ENCODE results near the gene FIBP. TPM values are rescaled to one million over a fixed set of nuclear protein-coding genes. Genes with fewer than 3 reads are reported as not detected.
A peak's percentile ranks its signal among the peaks of the same experiment; 100 is the strongest.

The FIBP gene
- total and polyA plus RNA-seq, 2 donors (not counting 3 experiments of a cell fraction or from before 2014, with no cell fraction given), result 105 to 162 TPM

DNA sequence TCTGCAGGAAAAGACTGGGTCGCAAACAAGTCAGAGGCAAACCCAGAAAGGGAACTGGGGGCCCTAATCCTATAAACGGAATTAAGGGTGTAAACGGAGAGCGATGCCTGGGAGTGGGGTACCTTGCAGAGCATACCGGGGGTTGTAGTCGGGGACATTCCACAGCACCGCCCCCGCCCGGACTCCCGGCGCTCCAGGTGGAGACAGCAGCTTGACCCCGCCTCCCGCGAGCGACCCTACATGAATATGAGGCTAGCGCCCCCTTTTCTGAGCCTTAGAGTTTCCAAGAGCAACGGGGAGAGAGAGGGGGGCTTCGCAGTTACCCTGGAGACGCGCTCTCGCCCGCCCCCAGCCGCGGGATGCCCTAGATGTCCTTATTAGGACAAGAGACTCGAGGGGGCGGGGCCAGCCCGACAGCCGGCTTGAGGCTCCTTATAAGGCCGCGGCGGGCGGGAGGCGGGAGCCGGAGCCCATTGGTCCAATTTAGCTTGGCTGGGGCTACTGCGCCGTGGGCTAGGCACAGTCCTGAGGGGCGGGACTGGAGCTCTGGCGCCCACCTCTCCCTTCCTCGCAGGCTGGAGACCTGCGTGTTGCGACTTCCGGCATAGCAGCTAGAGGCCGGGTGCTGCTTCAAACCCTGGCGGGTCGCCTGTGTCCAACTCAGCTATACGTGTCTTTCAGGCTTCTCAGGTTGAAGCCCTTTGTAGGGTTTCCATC lies 29.0 kb downstream of the FIBP start:
- DNase-seq (ENCODE audit: low read depth, low spot score) (peak; percentile 98), FAIRE-seq (peak; percentile 96)
- POLR2A ChIA-PET, result interaction anchor here (0.6 to 5.4 kb wide), 10 partner anchors 8 to 260 kb away, joined by 3 to 67 read pairs (median 4); partner anchors contain the start of genes CCDC85B, FIBP and KAT5
- dilution Hi-C loops (cut with MboI; ENCODE audit: extremely low pct_ligation_motif_present, low sequenced_read_pairs) (no loop called here), intact Hi-C loops (cut with micrococcal nuclease) (loop anchor here (1.0 to 2.0 kb wide), 2 partner anchors 102 to 206 kb away; partner anchors contain the start of gene SART1)
- Histone ChIP-seq H3K9me1 (replicated peaks; ENCODE audit: control insufficient read depth, extremely low read depth, insufficient read depth, low read length) (no peaks in the 10 kb centered on the region), H3K4me1 (ENCODE audit: control insufficient read depth, extremely low read depth, insufficient read depth, low read length) (peaks cover 41% of the 10 kb centered on the region), H3K27ac (ENCODE audit: insufficient read depth, low read depth, low read length) (peak overlapping the region; percentile 77), H3K9me3 (replicated peaks; ENCODE audit: control insufficient read depth, insufficient read depth, low read length) (no peaks in the 10 kb centered on the region), H3K4me2 (ENCODE audit: insufficient read depth, low read length) (peak overlapping the region; percentile 78), H3K4me3 (replicated peaks in 1 of 3; ENCODE audit: insufficient read depth in 1 of 3, low read depth in 1 of 3, low read length in 3 of 3) (peak overlapping the region; percentile 21 to 76 (median 71)), H3K27me3 (ENCODE audit: control insufficient read depth in 2 of 2, insufficient read depth in 2 of 2, low read length in 2 of 2) (no peaks in the 10 kb centered on the region), H2AFZ (ENCODE audit: low read depth, low read length) (peak overlapping the region; percentile 52), H4K20me1 (replicated peaks; ENCODE audit: control insufficient read depth, extremely low read depth, insufficient read depth, low read length) (peaks cover 4% of the 10 kb centered on the region), H3K36me3 (ENCODE audit: control insufficient read depth in 2 of 2, extremely low read depth in 1 of 2, insufficient read depth in 2 of 2, low read length in 2 of 2) (peaks cover 27 to 34% of the 10 kb centered on the region in 2 experiments), H3K9ac (replicated peaks; ENCODE audit: extremely low read depth, insufficient read depth, low read length) (peak overlapping the region; percentile 75), H3K79me2 (ENCODE audit: control insufficient read depth, insufficient read depth, low read length) (peaks cover 70% of the 10 kb centered on the region)
- no TSS peak for BruUV-seq (replicated peaks)
- CTCF ChIA-PET, result interaction anchor here (0.8 to 4.8 kb wide), 17 partner anchors 9 to 221 kb away, joined by 3 to 73 read pairs (median 5); partner anchors contain the start of genes AP5B1, CCDC85B, CTSW and EFEMP2
- TF ChIP-seq JUN (IDR thresholded peaks at IDR 0.05; ENCODE audit: borderline replicate concordance, insufficient read depth, insufficient read length, low read depth) (no peak), POLR2AphosphoS5 (IDR thresholded peaks at IDR 0.05; ENCODE audit: insufficient read depth, low read depth, low read length) (peak; percentile 84), EZH2 (IDR thresholded peaks at IDR 0.05; ENCODE audit: borderline replicate concordance, low read depth, low read length, severe bottlenecking) (no peak), MAX (IDR thresholded peaks at IDR 0.05; ENCODE audit: insufficient read depth, insufficient read length) (no peak), FOS (IDR thresholded peaks at IDR 0.05; ENCODE audit: borderline replicate concordance, insufficient read depth, low read length) (no peak), GATA2 (IDR thresholded peaks at IDR 0.05; ENCODE audit: insufficient read depth, insufficient read length, low read depth, low read length) (no peak), CTCF (IDR thresholded peaks at IDR 0.05; ENCODE audit: extremely low read depth in 1 of 2, insufficient read depth in 1 of 2, low read depth in 1 of 2, low read length in 2 of 2) (peak in 1 of 2 donors; percentile 22), MYC (IDR thresholded peaks at IDR 0.05; ENCODE audit: low read depth, low read length) (no peak), POLR2A (IDR thresholded peaks at IDR 0.05; ENCODE audit: low read depth, low read length) (peak; percentile 94)
